Activated CD8-positive, alpha-beta memory T cell treated with anti-CD3 and anti-CD28 coated beads, Interleukin-2, amount 50 U/mL, for 4 hours (primary cell): ENCODE results near the gene MGRN1.

Experiments
- DNase-seq: peaks from one replicate; pipeline ENCODE4 v3.0.0-alpha.2; 2020

The MGRN1 gene

GRCh38 chr16:4624015-4624826, at the start of gene MGRN1:
Gene MGRN1 (plus strand): TSS chr16:4624826. CDS start chr16:4624961, 135 bp downstream.
- peak; percentile 88 for DNase-seq

DNA sequence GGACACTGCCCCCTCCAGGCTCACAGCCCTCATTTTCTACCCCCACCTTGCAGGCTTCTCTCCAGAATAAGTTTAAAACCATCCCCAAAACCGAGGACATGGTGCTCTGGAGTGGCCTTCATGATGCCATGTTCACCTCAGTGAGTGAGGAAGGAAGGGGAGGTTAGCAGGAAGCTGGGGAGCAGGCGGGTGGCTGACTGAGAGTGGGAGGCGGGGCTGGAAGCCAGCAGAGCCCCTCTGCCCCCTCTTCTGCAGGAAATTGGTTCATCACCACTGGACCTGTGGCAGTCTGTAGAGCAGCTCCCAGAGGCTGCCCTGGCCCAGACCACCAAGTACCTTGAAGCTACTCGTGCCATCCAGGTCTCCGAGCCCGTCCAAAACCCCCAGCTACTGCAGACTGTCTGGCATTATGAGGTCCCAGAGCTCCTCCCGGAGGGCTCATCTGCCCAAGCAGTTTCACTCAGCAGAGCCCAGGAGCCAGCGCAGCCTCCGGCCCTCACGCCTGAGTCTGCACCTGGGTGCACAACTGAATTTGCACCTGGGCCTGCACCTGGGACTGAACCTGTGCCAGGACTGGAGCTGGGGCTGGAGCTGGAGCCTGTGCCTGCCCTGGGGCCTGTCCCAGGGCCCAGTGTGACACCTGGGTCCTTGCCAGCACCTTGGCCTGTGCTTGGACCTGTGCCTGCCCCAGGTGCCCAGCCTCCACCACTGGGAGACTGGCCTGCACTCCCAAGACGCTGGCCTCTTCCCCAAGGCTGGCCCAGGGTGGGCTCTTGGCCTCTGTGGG, 49.5 kb upstream of the MGRN1 start:
- no peak for DNase-seq

- no peak for DNase-seq
These were observed 48.6 kb upstream of the MGRN1 start for GRCh38 chr16:4576008-4576407.

GRCh38 chr16:4578961-4579530, 45.6 kb upstream of the MGRN1 start:
- no peak for DNase-seq

DNA sequence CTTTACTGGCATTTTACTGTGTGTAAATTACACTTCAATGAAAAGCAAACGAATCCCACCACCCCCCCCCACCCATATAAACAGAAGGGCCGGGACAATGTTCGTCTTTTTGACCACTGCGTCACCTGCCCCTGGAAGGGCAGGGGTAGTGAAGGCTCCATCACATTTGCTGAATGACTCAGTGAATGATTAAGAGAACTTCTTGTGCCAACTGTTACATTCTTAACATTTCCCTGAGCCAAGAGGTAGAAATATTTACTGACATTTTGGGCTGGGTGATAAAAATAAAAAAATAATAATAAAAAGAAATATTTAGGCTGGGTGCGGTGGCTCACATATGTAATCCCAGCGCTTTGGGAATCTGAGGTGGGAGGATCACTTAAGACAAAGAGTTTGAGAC, 44.4 kb upstream of the MGRN1 start:
- DNase-seq: no peak

GRCh38 chr16:4583906-4584305, 40.7 kb upstream of the MGRN1 start:
- no peak for DNase-seq

DNA sequence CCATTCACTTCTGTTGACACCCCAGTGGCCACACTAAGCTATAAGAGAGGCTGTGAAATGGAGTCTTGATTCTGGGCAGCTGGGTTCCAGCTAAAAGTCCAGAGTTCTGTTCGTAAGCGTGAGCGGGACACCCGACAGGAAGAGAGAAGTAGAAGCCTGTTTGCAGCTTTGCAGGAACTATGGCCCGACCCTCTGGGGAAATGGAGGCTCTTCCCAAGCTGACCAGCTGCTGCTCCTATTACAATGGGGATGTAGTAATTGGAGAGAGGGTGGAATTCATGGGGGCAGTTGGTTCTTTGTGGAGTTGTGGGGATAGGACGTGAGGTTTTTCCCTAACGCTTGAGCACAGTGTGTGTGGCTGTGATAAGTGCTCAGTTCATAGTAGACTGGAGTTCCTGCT, 38.3 kb upstream of the MGRN1 start:
- DNase-seq: no peak

DNA sequence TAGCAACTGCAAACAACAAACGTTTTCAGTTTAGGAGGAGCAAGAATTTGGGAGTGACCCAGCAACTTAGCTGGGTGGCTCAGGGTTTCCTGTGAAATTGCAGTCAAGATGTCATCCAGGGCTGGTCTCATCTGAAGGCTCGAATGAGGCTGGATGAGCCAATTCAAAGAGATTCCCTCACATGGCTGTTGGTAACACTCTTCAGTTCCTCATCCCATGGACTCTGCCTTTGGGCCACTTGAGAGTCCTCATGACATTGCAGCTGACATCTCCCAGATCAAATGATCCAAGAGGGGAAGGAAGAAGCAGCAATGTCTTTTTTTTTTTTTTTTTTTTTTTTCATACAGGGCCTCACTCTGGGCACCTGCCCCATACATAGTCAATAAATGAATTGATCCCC, 36.2 kb upstream of the MGRN1 start:
- no peak for DNase-seq

DNA sequence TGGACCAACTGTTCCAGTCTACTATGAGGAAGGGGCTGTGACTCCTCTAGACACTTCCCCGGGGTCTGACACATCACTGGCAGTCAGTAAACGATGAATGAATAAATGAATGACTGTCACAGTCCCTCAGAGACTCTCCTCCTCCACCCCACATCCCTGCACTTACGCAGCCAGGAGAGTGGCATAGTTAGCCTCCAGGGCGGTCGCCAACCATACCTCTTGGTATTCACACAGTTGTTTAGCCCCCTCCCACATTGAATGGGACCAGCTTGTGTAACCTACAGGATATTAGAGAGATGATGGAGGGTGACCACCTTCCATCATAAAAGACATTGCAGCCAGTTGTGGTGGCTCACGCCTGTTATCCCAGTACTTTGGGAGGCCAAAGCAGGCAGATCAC, 35.7 kb upstream of the MGRN1 start:
- no peak for DNase-seq

- no peak for DNase-seq
These were observed 33.4 kb upstream of the MGRN1 start for GRCh38 chr16:4591191-4591590.

GRCh38 chr16:4591706-4592470, 32.7 kb upstream of the MGRN1 start:
- no peak for DNase-seq

GRCh38 chr16:4593086-4593485, 31.5 kb upstream of the MGRN1 start:
- DNase-seq: no peak

DNA sequence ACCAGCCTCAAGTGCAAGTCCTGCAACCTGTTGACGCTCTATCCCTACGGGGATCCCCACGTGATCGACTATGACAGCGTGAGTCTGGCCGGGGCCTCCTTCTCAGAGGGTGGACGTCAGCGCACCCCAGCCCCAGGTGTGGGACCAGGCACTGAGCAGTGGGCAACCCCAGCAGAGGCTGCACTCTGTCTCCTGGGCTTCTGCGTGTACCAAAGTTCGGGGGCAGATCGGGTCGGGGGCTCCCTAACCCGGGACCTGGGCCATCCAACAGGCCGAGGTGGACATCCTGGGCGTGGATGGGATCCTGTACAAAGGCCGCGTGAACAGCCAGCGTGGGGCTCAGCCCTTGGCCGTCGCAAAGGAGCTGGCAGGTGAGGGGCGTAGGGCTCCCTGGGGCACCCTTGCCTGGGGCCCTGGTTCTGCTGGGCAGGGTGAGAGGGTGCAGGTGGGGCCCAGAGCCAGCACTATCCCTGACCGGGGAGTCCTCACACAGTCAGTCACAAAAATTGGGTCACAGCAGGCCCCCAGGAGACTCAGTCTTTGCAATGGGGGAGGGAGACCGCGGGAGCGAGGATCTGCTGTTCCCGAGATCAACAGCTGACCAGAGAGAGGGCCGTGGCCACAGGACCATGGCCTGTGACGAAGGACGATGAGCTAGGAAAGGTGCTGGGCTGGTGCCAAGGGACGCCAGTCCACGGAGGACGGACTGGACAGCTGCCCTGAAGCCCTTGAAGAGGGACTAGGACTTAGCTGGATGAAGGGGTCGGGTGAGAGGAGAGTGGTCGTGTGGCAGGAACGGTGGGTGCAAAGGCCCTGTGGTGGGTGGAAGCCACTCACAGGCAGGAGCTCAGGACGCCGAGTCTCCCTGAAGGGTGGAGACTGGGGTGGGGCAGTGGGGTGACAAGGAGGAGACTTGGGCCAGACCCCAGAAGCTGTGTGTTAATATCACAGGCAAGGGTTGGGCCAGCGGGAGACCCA, 29.9 kb upstream of the MGRN1 start:
- no peak for DNase-seq

DNA sequence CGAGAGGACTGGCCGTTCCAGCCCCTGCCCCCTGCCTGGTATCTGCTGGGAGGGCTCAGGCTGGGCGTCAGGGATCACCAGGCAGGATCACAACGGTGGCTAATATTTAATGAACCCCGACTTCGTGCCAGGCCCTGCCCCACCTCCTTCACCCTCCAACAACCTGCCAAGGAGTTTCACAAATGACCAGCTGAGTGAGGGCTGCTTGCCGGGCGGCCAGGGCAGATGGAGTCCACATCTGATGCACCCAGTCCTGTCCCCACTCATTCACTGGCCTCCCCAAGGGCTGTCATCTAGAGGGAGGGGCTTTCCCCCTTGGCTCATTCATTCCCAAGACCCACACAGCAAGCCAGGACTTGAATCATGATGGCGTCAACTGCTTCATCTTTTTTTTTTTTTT, 27.5 kb upstream of the MGRN1 start:
- DNase-seq: no peak

- DNase-seq: no peak
These were observed 25.6 kb upstream of the MGRN1 start for GRCh38 chr16:4599037-4599436.

GRCh38 chr16:4599545-4599944, 25.1 kb upstream of the MGRN1 start:
- DNase-seq: no peak

GRCh38 chr16:4601036-4601863, 23.4 kb upstream of the MGRN1 start:
- DNase-seq: no peak

- no peak for DNase-seq
These were observed 22.8 kb upstream of the MGRN1 start for GRCh38 chr16:4601864-4602186.

DNA sequence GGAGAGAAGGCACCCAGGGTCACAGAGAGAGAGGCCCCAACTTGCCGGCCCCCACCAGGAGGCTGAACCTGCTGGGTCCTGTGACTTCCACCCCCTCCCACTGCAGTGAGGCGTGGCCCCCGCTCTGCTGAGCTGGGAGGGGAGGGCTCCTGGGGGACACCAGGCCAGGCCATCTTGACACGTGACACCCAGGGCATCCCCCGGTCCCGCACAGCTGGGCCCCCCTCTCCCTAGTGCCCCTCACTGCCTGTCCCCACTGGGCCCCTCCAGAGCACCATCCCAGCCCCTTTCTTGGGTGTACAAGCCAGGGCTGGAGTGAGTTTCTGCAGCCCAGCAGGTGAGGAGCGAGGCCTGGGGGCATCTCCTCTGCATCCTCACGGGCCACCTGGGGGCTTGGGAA, 22.3 kb upstream of the MGRN1 start:
- DNase-seq: no peak

- no peak for DNase-seq
These were observed 20.9 kb upstream of the MGRN1 start for GRCh38 chr16:4603624-4604170.

DNA sequence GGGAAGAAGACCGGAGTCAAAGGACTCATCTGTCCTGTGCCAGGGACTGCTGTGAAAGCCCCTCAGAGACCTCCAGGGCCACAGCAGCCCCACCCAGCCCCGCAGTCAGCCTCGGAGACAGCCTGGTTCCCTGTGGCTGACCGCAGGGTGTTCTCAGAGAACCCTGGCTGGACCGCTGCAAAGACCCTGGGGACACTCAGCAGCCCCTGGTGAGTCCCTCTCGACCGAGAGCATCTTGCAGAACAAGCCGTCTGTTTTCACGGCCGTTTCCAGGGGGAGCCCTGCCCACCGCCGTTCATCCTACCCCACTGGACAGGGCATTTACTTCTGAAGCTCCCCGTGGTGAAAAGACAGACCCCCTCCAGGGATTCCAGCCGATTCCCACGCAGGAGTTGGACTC, 20.2 kb upstream of the MGRN1 start:
- DNase-seq: no peak
